ENCODE results near the gene TP73.
A peak's percentile ranks its signal among the peaks of the same experiment; 100 is the strongest.

Gene TP73

GRCh38 chr1:3651026-3651929, 1.0 kb upstream of the TP73 start:
- no peak for DNase-seq (ENCODE audit: extremely low spot score)
- ChIA-PET POLR2A (interaction anchor here (0.7 kb wide), 1 partner anchor 25 kb away, joined by 3 read pairs; no protein-coding TSS in a partner anchor), CTCF (interaction anchor here (0.9 to 3.0 kb wide), 4 partner anchors 21 to 31 kb away, joined by 3 to 17 read pairs (median 4); no protein-coding TSS in a partner anchor)
- TF ChIP-seq, protein P1, sequence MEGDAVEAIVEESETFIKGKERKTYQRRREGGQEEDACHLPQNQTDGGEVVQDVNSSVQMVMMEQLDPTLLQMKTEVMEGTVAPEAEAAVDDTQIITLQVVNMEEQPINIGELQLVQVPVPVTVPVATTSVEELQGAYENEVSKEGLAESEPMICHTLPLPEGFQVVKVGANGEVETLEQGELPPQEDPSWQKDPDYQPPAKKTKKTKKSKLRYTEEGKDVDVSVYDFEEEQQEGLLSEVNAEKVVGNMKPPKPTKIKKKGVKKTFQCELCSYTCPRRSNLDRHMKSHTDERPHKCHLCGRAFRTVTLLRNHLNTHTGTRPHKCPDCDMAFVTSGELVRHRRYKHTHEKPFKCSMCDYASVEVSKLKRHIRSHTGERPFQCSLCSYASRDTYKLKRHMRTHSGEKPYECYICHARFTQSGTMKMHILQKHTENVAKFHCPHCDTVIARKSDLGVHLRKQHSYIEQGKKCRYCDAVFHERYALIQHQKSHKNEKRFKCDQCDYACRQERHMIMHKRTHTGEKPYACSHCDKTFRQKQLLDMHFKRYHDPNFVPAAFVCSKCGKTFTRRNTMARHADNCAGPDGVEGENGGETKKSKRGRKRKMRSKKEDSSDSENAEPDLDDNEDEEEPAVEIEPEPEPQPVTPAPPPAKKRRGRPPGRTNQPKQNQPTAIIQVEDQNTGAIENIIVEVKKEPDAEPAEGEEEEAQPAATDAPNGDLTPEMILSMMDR (IDR thresholded peaks at IDR 0.05; ENCODE audit: control extremely low read depth, extremely low read depth, low read depth, missing control alignments) = no peak

- TF ChIP-seq, protein P1 (IDR thresholded peaks at IDR 0.05; ENCODE audit: control extremely low read depth, extremely low read depth, low read depth, missing control alignments) = no peak
- no peak for DNase-seq (ENCODE audit: extremely low spot score)
- POLR2A ChIA-PET = no interaction called here
- CTCF ChIA-PET = interaction anchor here (1.3 to 5.2 kb wide), 7 partner anchors 13 to 72 kb away, joined by 3 to 36 read pairs (median 5); no protein-coding TSS in a partner anchor
These were observed 401 bp downstream of the TP73 start for GRCh38 chr1:3652548-3653285.

DNA sequence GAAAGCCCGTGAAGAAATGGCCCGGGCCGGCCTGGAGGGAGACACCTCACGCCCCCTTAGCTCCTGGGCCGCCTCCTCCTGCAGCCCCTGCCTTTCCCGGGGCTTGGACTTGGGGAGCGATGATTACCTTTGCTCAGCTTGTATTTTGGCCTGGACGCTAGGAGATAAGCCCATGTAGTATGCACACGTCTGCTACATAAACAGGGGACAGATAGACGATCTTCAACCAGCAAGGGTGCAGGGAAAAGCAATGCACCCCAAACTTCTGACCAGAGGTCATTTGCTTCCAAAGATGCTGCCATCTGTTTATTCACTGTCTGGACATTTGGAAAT, 936 bp downstream of the TP73 start:
- no peak for DNase-seq (ENCODE audit: extremely low spot score)
- TF ChIP-seq, protein P1 (IDR thresholded peaks at IDR 0.05; ENCODE audit: control extremely low read depth, extremely low read depth, low read depth, missing control alignments) = no peak
- CTCF ChIA-PET = interaction anchor here (1.3 to 5.2 kb wide), 7 partner anchors 13 to 71 kb away, joined by 3 to 36 read pairs (median 5); no protein-coding TSS in a partner anchor
- POLR2A ChIA-PET = no interaction called here

- TF ChIP-seq, protein P1 (IDR thresholded peaks at IDR 0.05; ENCODE audit: control extremely low read depth, extremely low read depth, low read depth, missing control alignments) = no peak
- DNase-seq (ENCODE audit: extremely low spot score) = no peak
- ChIA-PET CTCF (interaction anchor here (1.9 to 5.2 kb wide), 4 partner anchors 11 to 70 kb away, joined by 6 to 36 read pairs (median 8); no protein-coding TSS in a partner anchor), POLR2A (no interaction called here)
These were observed 2.4 kb downstream of the TP73 start for GRCh38 chr1:3654549-3655281.

DNA sequence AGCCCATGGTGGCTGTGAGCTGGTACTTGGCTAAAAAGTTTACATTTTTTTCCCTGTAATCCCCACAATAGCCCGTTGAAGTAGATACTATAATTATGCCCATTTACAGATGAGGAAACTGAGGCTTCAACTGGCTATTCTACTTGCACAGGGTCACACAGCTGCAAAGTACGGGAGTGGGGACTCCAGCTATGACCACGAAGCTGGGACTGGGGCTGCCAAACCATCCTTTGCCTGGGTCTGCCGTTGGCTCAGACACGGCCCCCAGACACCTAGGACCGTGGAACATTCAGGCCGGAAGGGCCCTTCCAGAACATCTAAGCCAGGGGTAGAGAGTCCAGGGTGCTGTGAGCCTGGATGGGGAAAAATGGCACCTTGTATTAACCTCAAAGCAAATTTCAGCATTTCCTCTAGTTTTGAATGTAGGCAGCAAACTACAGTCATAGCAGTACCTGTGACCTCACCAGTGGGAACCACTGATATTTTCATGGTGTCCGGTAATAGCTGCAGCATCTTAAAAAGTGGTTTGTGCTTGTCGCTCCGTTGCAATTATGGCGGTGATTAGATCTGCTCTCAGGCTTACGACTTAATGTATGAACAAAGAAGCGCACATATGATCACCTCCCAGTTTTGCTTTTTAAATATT, 4.3 kb downstream of the TP73 start:
- CTCF ChIA-PET = interaction anchor here (1.1 to 5.2 kb wide), 8 partner anchors 9 to 68 kb away, joined by 3 to 36 read pairs (median 5); no protein-coding TSS in a partner anchor
- POLR2A ChIA-PET = interaction anchor here (1.2 to 1.7 kb wide), 2 partner anchors 9 to 20 kb away, joined by 7 to 9 read pairs; no protein-coding TSS in a partner anchor
- TF ChIP-seq, protein P1 (IDR thresholded peaks at IDR 0.05; ENCODE audit: control extremely low read depth, extremely low read depth, low read depth, missing control alignments) = no peak
- peak; percentile 84 for DNase-seq (ENCODE audit: extremely low spot score)
